Stomach (tissue), 9 donors: Measurements from ENCODE around the gene MLLT6. TPM values are rescaled to one million over a fixed set of nuclear protein-coding genes. Genes with fewer than 3 reads are reported as not detected.

Experiments
- DNase-seq, 2 donors: peaks; one replicate each; pipeline versions ENCODE4 v3.0.0 to v3.0.0-alpha.2; 2013 to 2019
- H3K27ac ChIP-seq, 5 donors: fragments of 200-600 bp in 4 of 5; sonication (generic) in 4 of 5; one replicate each; pipeline ENCODE4 v1.5.1; 2013 to 2019; ENCODE audit warnings: mild to moderate bottlenecking in 1 of 5, moderate library complexity in 1 of 5
- H3K27me3 ChIP-seq, 3 donors: fragments of 200-600 bp; sonication (generic); one replicate each; pipeline ENCODE4 v1.5.1; 2017 to 2019; ENCODE audit warnings: mixed run types in 1 of 3
- H3K36me3 ChIP-seq, 4 donors: fragments of 200-600 bp; sonication (generic); 1 replicate in 3 of 4; 2 replicates in 1 of 4; pipeline ENCODE4 v1.5.1; 2016 to 2019
- H3K4me1 ChIP-seq, 4 donors: fragments of 200-600 bp; sonication (generic); one replicate each; pipeline ENCODE4 v1.5.1; 2016 to 2019
- H3K4me3 ChIP-seq, 4 donors: fragments of 200-600 bp; sonication (generic) in 3 of 4; one replicate each; pipeline ENCODE4 v1.5.1; 2016 to 2019; ENCODE audit warnings: mild to moderate bottlenecking in 1 of 4
- H3K9me3 ChIP-seq, 4 donors: fragments of 200-600 bp; sonication (generic); one replicate each; pipeline ENCODE4 v1.5.1; 2016 to 2019
- EP300 ChIP-seq: sonication (generic); formaldehyde crosslinking; IDR thresholded peaks from one replicate; pipeline ENCODE4 v1.6.1; 2017; ENCODE audit warnings: antibody characterized with exemption
- POLR2A ChIP-seq, 4 donors: fragments of 450-650 bp; IDR thresholded peaks; one replicate each; pipeline ENCODE4 v1.6.1; 2016; ENCODE audit warnings: antibody characterized with exemption in 4 of 4, control low read depth in 2 of 4, mild to moderate bottlenecking in 1 of 4, moderate library complexity in 1 of 4
- POLR2AphosphoS5 ChIP-seq, 3 donors: sonication (generic); formaldehyde crosslinking; IDR thresholded peaks; one replicate each; pipeline ENCODE4 v1.6.1; 2016; ENCODE audit warnings: antibody characterized with exemption in 3 of 3
- WGBS, 5 donors: extraction: QIAGEN DNeasy Blood & Tissue Kit in 3 of 5; methylation state at CpG; one replicate each; pipeline versions ENCODE4 v1.1.5 to v1.1.7; 2013 to 2018; 5-methylcytosine and 5-hydroxymethylcytosine counted together
- intact Hi-C: fragments of 100-400 bp; cut with DNase I; formaldehyde crosslinking; loops from one replicate; pipeline ENCODE4 v1.15.1; 2023; ENCODE audit warnings: low total_unique reads
- polyA plus RNA-seq, 3 donors: library from polyadenylated mRNA; stranded (reverse); fragments of 200-250 nt; gene quantifications; one replicate each; pipeline ENCODE4 v1.2.3, GENCODE V29; 2013
- total RNA-seq, 5 donors: library from RNA; depleted of rRNA; stranded (reverse); fragments of >200 nt; gene quantifications; one replicate each; pipeline versions ENCODE4 v1.1.0 to v1.2.3, GENCODE V29; 2014 to 2016
- TF ChIP-seq, protein P1 (sequence below), 7 experiments: fragments of 450-650 bp in 4 of 7; fragments of 200-600 bp in 3 of 7; sonication (generic) in 3 of 7; IDR thresholded peaks; one replicate each; pipeline ENCODE4 v1.5.1; 2016 to 2019; ENCODE audit warnings: antibody characterized with exemption in 7 of 7, control low read depth in 2 of 7, mild to moderate bottlenecking in 1 of 7
- donor health status: healthy with polysubstance abuse.
- donor health status: Bipolar disorder and iron deficiency.
- donor health status: healthy.

The MLLT6 gene
- total and polyA plus RNA-seq, 8 donors = 26.0 to 312 (median 55.7) TPM

DNA sequence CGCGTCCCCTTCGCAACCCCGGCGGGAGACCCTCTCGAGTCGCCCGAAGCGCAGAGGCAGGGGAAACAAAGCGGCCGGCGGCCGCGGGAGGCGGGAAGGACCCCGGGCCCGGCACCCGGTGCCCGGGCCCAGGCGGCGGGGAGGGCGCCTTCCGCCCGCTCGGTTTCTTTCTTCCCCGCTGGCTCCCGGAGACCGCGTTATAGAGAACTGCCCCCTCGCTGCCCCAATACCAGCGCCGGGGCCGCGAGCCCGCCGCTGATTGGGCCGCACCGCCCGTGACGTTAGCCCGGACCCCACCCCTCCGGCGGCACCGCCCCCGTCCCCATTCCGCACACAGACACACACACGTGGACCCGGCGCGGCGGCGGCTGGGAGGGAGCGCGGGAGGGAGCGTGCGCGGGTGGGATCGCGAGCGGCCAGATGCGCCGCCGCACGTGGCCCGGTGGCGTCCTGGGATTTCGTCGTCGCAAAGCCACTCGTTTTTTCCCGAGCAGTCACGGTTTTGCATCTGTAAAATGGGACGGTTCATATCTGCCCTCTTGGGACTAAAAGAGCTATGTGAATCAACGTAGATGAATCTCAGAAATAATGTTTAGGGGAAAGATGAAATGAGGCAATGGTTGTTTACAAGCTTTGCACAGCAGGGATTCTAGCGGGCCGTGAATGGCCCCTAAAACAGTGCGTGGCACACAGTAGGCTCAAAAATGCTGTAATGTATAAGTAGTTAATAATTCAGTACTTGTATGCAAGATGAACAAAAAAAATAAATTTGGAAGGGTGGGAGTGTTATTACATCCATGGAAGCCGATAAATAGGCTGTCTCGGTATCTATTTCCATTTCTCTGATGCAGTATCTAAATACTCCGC, 30.1 kb upstream of the MLLT6 start, which contains the start of gene EPOP:
TSS of gene EPOP (minus strand) at position 209 of the 867 bp plus-strand sequence. CDS start 462 bp downstream, outside the sequence.
- Histone ChIP-seq H3K27ac (peak within 1 kb of the TSS in 3 of 5 donors; percentile 63 to 80 (median 70)), H3K4me3 (peak within 1 kb of the TSS; percentile 59 to 70 (median 63)), H3K36me3 (no peaks in the 10 kb centered on the region), H3K4me1 (peaks cover 27 to 44% (median 35%) of the 10 kb centered on the region in 4 donors), H3K9me3 (no peaks in the 10 kb centered on the region), H3K27me3 (peaks cover 11 to 67% (median 49%) of the 10 kb centered on the region in 3 donors)
- intact Hi-C loops = no loop called here
- TF ChIP-seq EP300 (no peak), POLR2AphosphoS5 (IDR thresholded peaks at IDR 0.05) (peak; percentile 43 to 74 (median 47)), POLR2A (IDR thresholded peaks at IDR 0.05) (no peak)
- TF ChIP-seq, protein P1, sequence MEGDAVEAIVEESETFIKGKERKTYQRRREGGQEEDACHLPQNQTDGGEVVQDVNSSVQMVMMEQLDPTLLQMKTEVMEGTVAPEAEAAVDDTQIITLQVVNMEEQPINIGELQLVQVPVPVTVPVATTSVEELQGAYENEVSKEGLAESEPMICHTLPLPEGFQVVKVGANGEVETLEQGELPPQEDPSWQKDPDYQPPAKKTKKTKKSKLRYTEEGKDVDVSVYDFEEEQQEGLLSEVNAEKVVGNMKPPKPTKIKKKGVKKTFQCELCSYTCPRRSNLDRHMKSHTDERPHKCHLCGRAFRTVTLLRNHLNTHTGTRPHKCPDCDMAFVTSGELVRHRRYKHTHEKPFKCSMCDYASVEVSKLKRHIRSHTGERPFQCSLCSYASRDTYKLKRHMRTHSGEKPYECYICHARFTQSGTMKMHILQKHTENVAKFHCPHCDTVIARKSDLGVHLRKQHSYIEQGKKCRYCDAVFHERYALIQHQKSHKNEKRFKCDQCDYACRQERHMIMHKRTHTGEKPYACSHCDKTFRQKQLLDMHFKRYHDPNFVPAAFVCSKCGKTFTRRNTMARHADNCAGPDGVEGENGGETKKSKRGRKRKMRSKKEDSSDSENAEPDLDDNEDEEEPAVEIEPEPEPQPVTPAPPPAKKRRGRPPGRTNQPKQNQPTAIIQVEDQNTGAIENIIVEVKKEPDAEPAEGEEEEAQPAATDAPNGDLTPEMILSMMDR (IDR thresholded peaks at IDR 0.05) = no peak
- WGBS, 5 donors = 3 to 7% (median 3%) methylated on average over 28 to 80 of the region's 80 CpGs
- DNase-seq = peak; percentile 91 to 96

DNA sequence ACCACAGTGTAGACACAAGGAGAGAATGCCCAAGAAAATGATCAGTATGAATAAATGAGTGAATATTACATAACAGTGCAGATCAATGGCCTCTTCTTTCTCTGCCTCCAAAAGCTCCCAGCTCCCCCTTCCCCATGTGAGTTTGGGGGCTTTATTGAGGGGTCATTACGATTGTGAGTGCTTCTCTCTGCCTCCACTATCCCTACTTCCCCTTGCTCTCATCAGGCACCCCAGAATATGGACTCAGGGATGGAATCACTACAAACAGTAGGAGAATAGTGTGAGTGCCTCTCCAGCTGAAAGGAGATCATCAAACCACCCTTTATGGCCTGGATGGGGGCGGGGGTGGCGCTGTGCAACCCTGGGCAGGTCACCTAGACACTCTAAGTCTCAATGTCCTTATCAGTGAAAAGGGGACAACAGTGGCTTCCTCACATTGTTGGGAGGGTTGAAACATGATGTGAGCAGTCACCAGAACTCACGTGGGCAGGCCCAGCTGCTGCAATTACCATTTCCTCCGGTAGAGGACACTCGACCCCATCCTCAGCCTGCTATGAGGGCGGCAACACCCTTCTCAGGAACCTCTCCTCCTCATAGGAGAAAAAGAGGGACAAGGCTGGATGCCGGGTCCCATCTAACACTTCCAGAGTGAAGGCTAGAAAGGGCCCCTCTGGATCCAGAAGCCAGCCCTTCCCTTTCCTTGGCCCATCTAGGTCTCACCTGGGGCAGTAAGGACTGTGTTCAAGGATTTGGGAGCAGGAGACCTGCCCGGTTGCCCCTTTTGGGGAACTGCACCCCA, 28.2 kb upstream of the MLLT6 start:
- DNase-seq = peak; percentile 85 to 94
- WGBS, 5 donors = 2 to 9% (median 9%) methylated on average over 6 to 9 of the region's 9 CpGs
- Histone ChIP-seq H3K4me1 (peaks cover 27 to 41% (median 33%) of the 10 kb centered on the region in 4 donors), H3K27me3 (peaks cover 11 to 48% (median 33%) of the 10 kb centered on the region in 3 donors), H3K4me3 (no peak overlapping the region), H3K27ac (peak overlapping the region in 1 of 5 donors; percentile 21), H3K9me3 (no peaks in the 10 kb centered on the region), H3K36me3 (no peaks in the 10 kb centered on the region)
- intact Hi-C loops = loop anchor here (2.0 kb wide), 1 partner anchor 58 kb away; no protein-coding TSS in a partner anchor
- no peak for TF ChIP-seq EP300
- TF ChIP-seq, protein P1 (IDR thresholded peaks at IDR 0.05) = peak in 6 of 7 experiments; percentile 65 to 98 (median 96)
- peak in 2 of 3 donors; percentile 2 to 83 for TF ChIP-seq POLR2AphosphoS5 (IDR thresholded peaks at IDR 0.05)
- TF ChIP-seq POLR2A (IDR thresholded peaks at IDR 0.05) = no peak

GRCh38 chr17:38677819-38678218, 27.3 kb upstream of the MLLT6 start:
- Histone ChIP-seq H3K36me3 (no peaks in the 10 kb centered on the region), H3K4me1 (peaks cover 27 to 39% (median 32%) of the 10 kb centered on the region in 4 donors), H3K4me3 (no peak overlapping the region), H3K9me3 (no peaks in the 10 kb centered on the region), H3K27me3 (peaks cover 8 to 39% (median 24%) of the 10 kb centered on the region in 3 donors), H3K27ac (no peak overlapping the region)
- intact Hi-C loops = loop anchor here (2.0 kb wide), 1 partner anchor 57 kb away; no protein-coding TSS in a partner anchor
- no peak for DNase-seq
- WGBS, 5 donors = 82 to 91% (median 88%) methylated on average over 6 of the region's 6 CpGs
- TF ChIP-seq EP300 (no peak), POLR2AphosphoS5 (IDR thresholded peaks at IDR 0.05) (no peak), POLR2A (IDR thresholded peaks at IDR 0.05) (no peak)
- TF ChIP-seq, protein P1 (IDR thresholded peaks at IDR 0.05) = no peak

GRCh38 chr17:38681096-38681495, 24.0 kb upstream of the MLLT6 start:
- TF ChIP-seq POLR2AphosphoS5 (IDR thresholded peaks at IDR 0.05) (no peak), POLR2A (IDR thresholded peaks at IDR 0.05) (no peak), EP300 (no peak)
- TF ChIP-seq, protein P1 (IDR thresholded peaks at IDR 0.05) = no peak
- Histone ChIP-seq H3K4me3 (no peak overlapping the region), H3K4me1 (peaks cover 0 to 10% (median 7%) of the 10 kb centered on the region in 4 donors), H3K36me3 (no peaks in the 10 kb centered on the region), H3K27ac (no peak overlapping the region), H3K27me3 (peaks cover 0 to 6% (median 0%) of the 10 kb centered on the region in 3 donors), H3K9me3 (no peaks in the 10 kb centered on the region)
- DNase-seq = no peak
- 61 to 89% (median 87%) methylated on average over 3 of the region's 3 CpGs for WGBS, 5 donors
- intact Hi-C loops = no loop called here
